ACC112 (cell line): ENCODE measurements around the gene ADCY2.

Source experiments
- H2AFZ ChIP-seq: fragments of 200-600 bp; sonication (generic); one replicate; pipeline ENCODE4 v1.6.0; 2017; ENCODE audit warnings: antibody characterized with exemption, low read length; ENCODE audit not compliant: unreplicated experiment
- H3K27ac ChIP-seq: fragments of 200-600 bp; sonication (generic); 2 replicates; pipeline ENCODE4 v1.5.1; 2014; ENCODE audit warnings: low read depth, mild to moderate bottlenecking, antibody characterized with exemption, low read length, moderate library complexity
- H3K27me3 ChIP-seq: fragments of 200-600 bp; sonication (generic); 2 replicates; pipeline ENCODE4 v1.6.1; 2014; ENCODE audit warnings: mild to moderate bottlenecking, antibody characterized with exemption, low read length, moderate library complexity, mixed read lengths; ENCODE audit not compliant: insufficient read depth
- H3K36me3 ChIP-seq: fragments of 200-600 bp; sonication (generic); 2 replicates; pipeline ENCODE4 v1.6.1; 2016; ENCODE audit warnings: mild to moderate bottlenecking, antibody characterized with exemption, low read length, moderate library complexity, mixed read lengths; ENCODE audit not compliant: insufficient read depth
- H3K4me1 ChIP-seq: fragments of 200-600 bp; sonication (generic); one replicate; pipeline ENCODE4 v1.6.1; 2016; ENCODE audit warnings: low read length, mixed read lengths; ENCODE audit not compliant: insufficient read depth, unreplicated experiment, control insufficient read depth
- H3K4me3 ChIP-seq: fragments of 200-600 bp; sonication (generic); 2 replicates; pipeline ENCODE4 v1.5.1; 2014; ENCODE audit warnings: mild to moderate bottlenecking, low read depth, low read length
- H3K79me2 ChIP-seq: fragments of 200-600 bp; sonication (generic); one replicate; pipeline ENCODE4 v1.6.0; 2016; ENCODE audit warnings: low read length; ENCODE audit not compliant: control insufficient read depth, unreplicated experiment, insufficient read depth

ADCY2 gene

DNA sequence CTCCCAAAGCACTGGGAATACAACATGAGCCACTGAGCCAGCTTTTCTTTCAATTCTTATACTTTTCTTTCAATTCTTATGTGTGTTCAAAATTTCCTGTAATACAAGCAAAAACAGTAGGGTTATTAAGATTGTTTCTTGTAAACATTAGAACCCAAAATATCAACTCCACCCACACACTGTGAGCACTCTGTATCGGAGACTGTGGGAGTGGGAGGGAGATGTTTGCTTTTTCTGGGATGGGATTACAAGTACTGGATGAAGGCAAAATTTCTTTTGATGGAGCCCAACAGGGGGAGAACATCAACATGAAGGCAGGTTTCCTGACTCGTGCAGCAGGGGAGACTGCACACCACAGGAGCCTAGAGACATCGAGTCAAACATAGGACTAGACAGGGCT lies 459.7 kb downstream of the ADCY2 start:
- Histone ChIP-seq H3K36me3 (peaks cover 4% of the 10 kb centered on the region; the same call in 1 of the 2 replicates), H2AFZ (no peak overlapping the region), H3K27me3 (peaks cover 18% of the 10 kb centered on the region), H3K4me3 (no peak overlapping the region), H3K79me2 (no peaks in the 10 kb centered on the region), H3K27ac (no peak overlapping the region), H3K4me1 (peaks cover 13% of the 10 kb centered on the region)

DNA sequence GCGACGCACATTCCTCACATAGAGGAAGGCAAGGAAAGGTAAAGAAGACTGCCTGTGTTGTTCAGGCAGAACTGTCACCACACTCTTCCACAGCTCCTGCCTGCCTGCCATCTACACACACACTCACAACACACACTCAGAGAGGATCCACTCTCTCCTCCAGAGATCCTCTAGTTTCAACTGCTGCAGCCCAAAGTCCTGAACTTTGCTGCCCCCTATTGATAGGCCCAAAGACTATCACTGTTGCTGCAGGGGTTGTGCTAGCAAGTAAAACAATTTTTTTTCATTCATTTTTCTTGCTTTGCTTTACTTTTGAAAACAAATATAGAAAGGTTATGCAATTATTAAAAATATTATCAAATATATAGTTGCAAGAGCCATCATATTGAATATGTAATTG lies 460.9 kb downstream of the ADCY2 start:
- no peak overlapping the region for H3K27ac ChIP-seq
- H3K79me2 ChIP-seq = no peaks in the 10 kb centered on the region
- peaks cover 13% of the 10 kb centered on the region for H3K4me1 ChIP-seq
- peaks cover 7% of the 10 kb centered on the region; the same call in 1 of the 2 replicates for H3K36me3 ChIP-seq
- H3K4me3 ChIP-seq = no peak overlapping the region
- H3K27me3 ChIP-seq = peaks cover 6% of the 10 kb centered on the region; the same call in 1 of the 2 replicates
- no peak overlapping the region for H2AFZ ChIP-seq

DNA sequence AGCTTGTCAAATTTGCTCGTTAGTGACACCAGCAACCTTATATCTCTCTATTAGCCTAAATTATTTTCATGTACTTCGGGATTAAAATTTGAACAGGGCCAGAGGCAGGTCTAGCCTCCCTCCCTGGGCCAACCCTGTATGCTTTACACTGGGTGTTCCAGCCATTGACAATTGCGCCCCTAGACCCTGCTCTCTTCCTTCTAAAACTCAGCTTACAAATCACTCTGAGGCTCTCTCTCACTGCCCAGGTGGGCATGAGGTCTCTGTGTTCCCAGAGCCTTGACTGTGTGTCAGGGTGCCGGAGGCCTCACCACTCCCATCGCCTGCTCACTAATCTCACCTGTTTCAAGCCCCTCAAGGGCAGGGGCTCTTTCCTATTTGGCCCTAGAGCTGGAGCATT lies 461.4 kb downstream of the ADCY2 start:
- Histone ChIP-seq H2AFZ (no peak overlapping the region), H3K27ac (no peak overlapping the region), H3K4me3 (no peak overlapping the region), H3K27me3 (0 out of 2 replicates have a peak, but pooled peaks cover under 1% of the 10 kb centered on the region), H3K4me1 (peaks cover 12% of the 10 kb centered on the region), H3K79me2 (no peaks in the 10 kb centered on the region), H3K36me3 (peaks cover 8% of the 10 kb centered on the region; the same call in 1 of the 2 replicates)

DNA sequence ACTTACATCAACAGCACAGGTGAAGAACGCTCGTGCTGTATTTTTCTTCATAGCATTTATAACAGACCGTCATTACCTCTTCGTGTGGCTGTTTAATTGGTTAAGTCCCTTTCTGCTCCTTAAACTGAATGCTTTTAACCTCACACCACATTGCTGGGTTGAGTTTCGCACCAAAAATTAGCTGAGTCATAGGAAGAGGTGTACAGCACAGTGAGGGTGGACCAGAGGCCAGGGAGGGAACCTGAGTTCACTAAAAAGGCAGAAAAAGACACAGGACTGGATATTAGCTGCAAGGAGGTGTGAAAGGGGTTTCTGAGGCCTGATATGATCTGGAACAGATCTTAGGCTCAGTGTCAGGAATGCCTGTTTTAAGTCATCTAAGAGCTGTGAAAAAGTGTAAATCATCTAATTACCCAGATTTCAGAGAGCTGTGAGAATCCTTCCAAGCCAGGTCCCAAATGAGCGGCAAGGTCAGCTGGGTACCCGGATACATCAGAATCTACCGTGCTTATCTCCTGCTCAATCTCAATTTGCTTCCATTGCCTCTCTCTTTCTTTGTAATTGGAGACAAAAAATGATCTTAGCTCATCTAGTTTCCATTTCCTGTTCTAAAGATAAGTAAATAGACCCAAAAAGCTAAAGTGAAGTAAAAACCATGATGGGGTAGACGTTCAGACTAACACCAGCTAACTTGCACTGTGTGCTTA lies 462.1 kb downstream of the ADCY2 start:
- Histone ChIP-seq H3K36me3 (peaks cover 14% of the 10 kb centered on the region; the same call in 1 of the 2 replicates), H3K27ac (no peak overlapping the region), H3K79me2 (no peaks in the 10 kb centered on the region), H3K4me1 (peaks cover 9% of the 10 kb centered on the region), H2AFZ (no peak overlapping the region), H3K4me3 (no peak overlapping the region), H3K27me3 (no peaks in the 10 kb centered on the region)

DNA sequence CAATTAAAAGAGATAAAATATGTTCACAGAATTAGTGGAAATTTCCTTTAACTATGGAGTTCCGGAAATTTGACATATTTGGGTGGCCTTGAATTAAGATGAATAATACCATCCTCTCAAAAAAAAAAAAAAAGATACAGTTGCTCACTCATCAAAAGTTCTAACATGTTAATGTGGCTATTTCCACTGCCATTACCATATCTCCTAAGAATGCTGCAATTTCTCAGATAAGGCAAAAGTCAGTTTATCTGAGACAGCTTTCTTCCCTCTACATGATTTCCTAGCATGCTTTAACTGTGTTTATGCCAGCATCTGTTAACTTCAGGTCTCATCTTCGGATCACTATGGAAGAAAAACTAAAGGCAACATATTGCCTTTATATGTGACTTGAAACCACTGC lies 470.3 kb downstream of the ADCY2 start:
- H3K4me3 ChIP-seq = 0 out of 2 replicates have a peak overlapping the region, but pooled peaks have one; percentile 18
- peaks cover 21% of the 10 kb centered on the region for H3K4me1 ChIP-seq
- no peak overlapping the region for H2AFZ ChIP-seq
- H3K27me3 ChIP-seq = no peaks in the 10 kb centered on the region
- H3K36me3 ChIP-seq = peaks cover 24% of the 10 kb centered on the region
- peaks cover 59% of the 10 kb centered on the region for H3K79me2 ChIP-seq
- no peak overlapping the region for H3K27ac ChIP-seq

DNA sequence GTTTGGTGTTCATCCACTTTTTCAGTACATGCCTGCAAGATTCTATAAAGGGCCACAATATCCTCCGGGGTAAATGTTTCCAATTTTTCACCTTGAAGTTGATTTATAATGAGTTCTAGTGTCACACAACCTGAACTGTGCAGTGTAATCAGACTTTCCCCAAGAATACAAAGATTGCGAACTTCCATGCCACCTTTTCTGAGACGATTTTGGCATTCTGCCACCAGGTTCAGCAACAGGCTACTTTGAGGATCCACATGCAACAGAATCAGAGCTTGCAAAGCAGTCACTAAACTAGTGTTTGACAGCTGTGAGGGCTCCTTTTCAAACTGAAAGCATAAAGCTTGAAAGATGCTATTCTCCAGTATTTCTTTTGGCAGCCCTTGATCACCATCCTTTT lies 471.3 kb downstream of the ADCY2 start:
- H3K79me2 ChIP-seq = peaks cover 70% of the 10 kb centered on the region
- no peaks in the 10 kb centered on the region for H3K27me3 ChIP-seq
- peaks cover 21% of the 10 kb centered on the region for H3K4me1 ChIP-seq
- H3K27ac ChIP-seq = no peak overlapping the region
- no peak overlapping the region for H2AFZ ChIP-seq
- peaks cover 24% of the 10 kb centered on the region for H3K36me3 ChIP-seq
- H3K4me3 ChIP-seq = peak overlapping the region; percentile 87

DNA sequence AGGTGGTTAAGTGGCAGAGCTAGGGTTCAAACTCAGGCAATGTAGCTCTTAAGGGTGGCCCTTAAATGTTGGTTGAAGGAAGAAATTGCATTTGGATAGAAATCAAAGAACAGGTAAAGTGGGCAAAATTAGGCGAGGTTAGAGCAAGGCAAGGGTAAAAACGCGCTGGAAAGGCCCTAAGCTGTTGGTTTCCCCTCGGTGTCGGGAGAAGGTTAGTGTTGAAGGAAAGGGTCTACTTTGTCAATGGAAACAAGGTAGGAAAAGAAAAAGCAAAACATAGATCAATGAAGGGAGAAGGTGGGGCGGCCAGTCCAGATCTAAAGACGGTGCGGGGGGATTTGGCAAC lies 472.5 kb downstream of the ADCY2 start:
- H3K4me1 ChIP-seq = peaks cover 21% of the 10 kb centered on the region
- H3K27ac ChIP-seq = no peak overlapping the region
- H3K4me3 ChIP-seq = peak overlapping the region; percentile 87
- H3K36me3 ChIP-seq = peaks cover 17% of the 10 kb centered on the region
- peaks cover 81% of the 10 kb centered on the region for H3K79me2 ChIP-seq
- peak overlapping the region; percentile 87 for H2AFZ ChIP-seq
- H3K27me3 ChIP-seq = no peaks in the 10 kb centered on the region

DNA sequence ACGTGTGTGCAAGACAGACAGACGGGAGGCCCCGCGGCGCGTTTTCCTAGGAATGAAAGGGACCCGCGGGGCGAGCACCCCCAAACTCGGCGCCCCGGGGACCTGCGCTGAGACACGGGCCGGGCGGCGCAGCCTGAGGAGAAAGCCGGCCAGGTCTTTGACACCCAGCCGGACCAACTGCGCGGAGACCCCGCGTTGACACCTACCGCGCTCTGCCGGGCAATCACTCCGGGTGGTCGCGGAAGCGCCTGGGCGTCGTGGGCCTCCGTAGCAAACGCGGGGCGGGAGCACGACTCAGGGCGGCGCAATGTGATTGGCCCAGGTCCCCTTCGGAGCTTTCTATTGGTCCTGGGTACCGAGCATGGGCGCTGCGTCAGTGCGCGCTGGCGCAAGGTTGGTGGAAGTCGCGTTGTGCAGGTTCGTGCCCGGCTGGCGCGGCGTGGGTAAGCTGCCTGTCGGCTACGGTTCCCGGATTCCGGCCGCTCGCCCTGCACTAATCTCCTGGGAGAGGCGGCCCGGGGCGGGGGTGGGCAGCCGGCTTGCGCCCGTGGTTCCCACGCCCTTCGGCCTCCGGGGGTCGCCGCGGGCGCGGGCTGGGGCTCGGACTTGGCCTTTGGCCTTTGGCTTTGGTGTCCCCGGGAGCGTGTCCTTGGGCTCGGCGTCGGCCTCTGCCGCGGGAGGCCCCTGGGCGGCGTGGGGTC lies 473.0 kb downstream of the ADCY2 start, which contains the start of the genes FASTKD3 and MTRR:
FASTKD3 (minus strand) TSS at position 259 of the 701 bp plus-strand sequence. CDS start 948 bp downstream, outside the sequence.
MTRR (plus strand) TSS at position 376 of the 701 bp plus-strand sequence. CDS start 1,647 bp downstream, outside the sequence.
- H3K27ac ChIP-seq = peak within 1 kb of the TSS; percentile 48; the same call in 1 of the 2 replicates
- H3K79me2 ChIP-seq = peaks cover 85% of the 10 kb centered on the region

DNA sequence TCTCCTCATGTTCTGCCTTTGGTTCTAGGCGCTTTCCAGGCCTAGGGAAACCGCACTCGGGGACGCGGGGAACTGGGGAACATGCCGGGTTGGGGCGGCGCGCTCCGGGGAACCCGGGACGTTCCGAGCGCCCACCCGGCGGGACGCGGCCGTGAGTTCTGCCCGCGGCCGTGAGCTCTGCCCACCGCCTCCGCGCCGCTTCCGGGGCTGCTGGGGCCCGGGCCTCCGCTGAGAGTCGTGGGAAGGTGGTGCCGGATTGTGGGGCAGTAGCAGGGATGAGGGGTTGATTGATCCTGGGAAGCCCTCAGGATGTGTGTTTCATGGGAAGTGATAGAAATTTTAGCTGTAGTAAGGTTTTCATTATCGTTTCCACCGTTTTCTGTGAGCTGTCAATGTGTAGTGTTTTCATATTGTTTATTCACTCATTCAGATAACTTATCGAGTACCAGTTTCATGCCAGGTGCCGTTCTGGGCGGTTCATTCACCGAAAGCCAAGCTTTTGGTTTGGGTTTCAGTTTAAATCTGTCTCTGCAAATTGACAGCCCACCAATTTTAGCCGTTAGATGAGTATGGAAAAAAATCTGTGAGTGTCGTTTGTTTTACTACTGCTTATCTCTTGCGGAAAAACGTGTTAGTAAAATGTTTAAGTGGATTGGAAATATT lies 473.7 kb downstream of the ADCY2 start:
- Histone ChIP-seq H3K4me3 (peak overlapping the region; percentile 87), H2AFZ (peak overlapping the region; percentile 96), H3K36me3 (peaks cover 9% of the 10 kb centered on the region; the same call in 1 of the 2 replicates), H3K4me1 (peaks cover 21% of the 10 kb centered on the region), H3K27me3 (no peaks in the 10 kb centered on the region), H3K79me2 (peaks cover 87% of the 10 kb centered on the region), H3K27ac (peak overlapping the region; percentile 48; the same call in 1 of the 2 replicates)

More for the DNA sequence above, 473.0 kb downstream of the ADCY2 start, which contains the start of the genes FASTKD3 and MTRR:
- peaks cover 13% of the 10 kb centered on the region; the same call in 1 of the 2 replicates for H3K36me3 ChIP-seq
- H3K4me1 ChIP-seq = peaks cover 21% of the 10 kb centered on the region
- peak within 1 kb of the TSS; percentile 87 for H3K4me3 ChIP-seq
- no peaks in the 10 kb centered on the region for H3K27me3 ChIP-seq
- H2AFZ ChIP-seq = peak within 1 kb of the TSS; percentile 96

DNA sequence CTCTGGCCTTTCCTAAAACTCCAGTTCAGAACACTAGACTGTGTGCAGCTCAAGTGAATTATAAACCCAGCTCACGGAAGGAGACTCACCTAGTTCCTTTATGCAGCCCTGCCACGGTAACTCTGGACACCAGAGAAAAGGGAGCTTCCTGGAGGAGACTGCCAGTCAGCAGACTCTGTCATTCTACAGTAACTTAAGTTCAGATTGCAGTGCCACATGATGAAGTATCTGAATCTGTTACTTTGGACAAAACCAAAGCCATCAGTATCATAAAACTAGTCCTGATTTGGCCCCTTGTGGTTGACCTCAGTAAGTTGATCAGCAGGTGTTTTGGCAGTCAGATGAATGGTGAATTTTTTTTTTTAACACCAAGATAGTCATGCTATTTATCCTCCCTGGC lies 475.7 kb downstream of the ADCY2 start:
- H3K4me1 ChIP-seq = peaks cover 22% of the 10 kb centered on the region
- peaks cover 9% of the 10 kb centered on the region for H3K36me3 ChIP-seq

More for the DNA sequence above, 475.7 kb downstream of the ADCY2 start:
- Histone ChIP-seq H3K79me2 (peaks cover 82% of the 10 kb centered on the region), H2AFZ (no peak overlapping the region), H3K4me3 (no peak overlapping the region), H3K27ac (no peak overlapping the region), H3K27me3 (no peaks in the 10 kb centered on the region)
